Liver (tissue), 9 donors: Measurements from ENCODE around the gene EDEM1. TPM values are rescaled to one million over a fixed set of nuclear protein-coding genes. Genes with fewer than 3 reads are reported as not detected.

Experiments used
- DNase-seq: peaks from one replicate; pipeline ENCODE4 v3.0.0-alpha.2; 2017; ENCODE audit warnings: low spot score
- H3K27ac ChIP-seq, 2 donors: one replicate each; pipeline ENCODE4 v1.7.0; 2013; ENCODE audit warnings: inconsistent platforms in 2 of 2, low read length in 2 of 2, control low read depth in 1 of 2, low read depth in 1 of 2, mild to moderate bottlenecking in 1 of 2
- H3K27me3 ChIP-seq, 4 donors: one replicate each; pipeline versions ENCODE4 v1.6.1 to v1.7.0; 2013; ENCODE audit warnings: low read length in 3 of 4, inconsistent platforms in 1 of 4, mild to moderate bottlenecking in 1 of 4, moderate library complexity in 1 of 4; ENCODE audit not compliant: control insufficient read depth in 4 of 4, insufficient read depth in 4 of 4
- H3K36me3 ChIP-seq, 4 donors: one replicate each; pipeline versions ENCODE4 v1.6.1 to v1.7.0; 2013; ENCODE audit warnings: low read length in 3 of 4, mild to moderate bottlenecking in 3 of 4, low read depth in 1 of 4, moderate library complexity in 1 of 4; ENCODE audit not compliant: control insufficient read depth in 4 of 4, insufficient read depth in 3 of 4
- H3K4me1 ChIP-seq, 4 donors: one replicate each; pipeline versions ENCODE4 v1.6.1 to v1.7.0; 2013; ENCODE audit warnings: low read length in 3 of 4, mild to moderate bottlenecking in 3 of 4, moderate library complexity in 1 of 4; ENCODE audit not compliant: control insufficient read depth in 4 of 4, insufficient read depth in 4 of 4
- H3K4me3 ChIP-seq, 3 donors: one replicate each; pipeline versions ENCODE4 v1.6.1 to v1.7.0; 2013; ENCODE audit warnings: low read length in 3 of 3, control low read depth in 1 of 3, low read depth in 1 of 3, mild to moderate bottlenecking in 1 of 3
- H3K9ac ChIP-seq, 2 donors: one replicate each; pipeline ENCODE4 v1.7.0; 2013; ENCODE audit warnings: low read length in 2 of 2, mild to moderate bottlenecking in 2 of 2, moderate library complexity in 2 of 2, control low read depth in 1 of 2, low read depth in 1 of 2
- H3K9me3 ChIP-seq, 4 donors: one replicate each; pipeline versions ENCODE4 v1.6.1 to v1.7.0; 2013; ENCODE audit warnings: low read length in 3 of 4; ENCODE audit not compliant: control insufficient read depth in 4 of 4
- ATF3 ChIP-seq: IDR thresholded peaks from 2 replicates; pipeline ENCODE4 v1.6.1; 2016; ENCODE audit warnings: antibody characterized with exemption
- CTCF ChIP-seq: fragments of 150-350 bp; IDR thresholded peaks from 2 replicates; pipeline ENCODE4 v1.5.1; 2017; ENCODE audit warnings: improper control_type of control experiment, low read depth, low read length; ENCODE audit not compliant: missing input control
- EGR1 ChIP-seq, 2 donors: IDR thresholded peaks; 2 replicates each; pipeline ENCODE4 v1.6.1; 2016 to 2018; ENCODE audit warnings: antibody characterized with exemption in 2 of 2, low read depth in 2 of 2
- FOXA1 ChIP-seq: IDR thresholded peaks from 2 replicates; pipeline ENCODE4 v1.6.1; 2016; ENCODE audit warnings: antibody characterized with exemption
- FOXA2 ChIP-seq: IDR thresholded peaks from 2 replicates; pipeline ENCODE4 v1.6.1; 2016; ENCODE audit warnings: antibody characterized with exemption
- GABPA ChIP-seq, 2 donors: IDR thresholded peaks in 1 of 2; conservative IDR thresholded peaks in 1 of 2; 2 replicates each; pipeline ENCODE4 v1.6.1; 2016; ENCODE audit warnings: antibody characterized with exemption in 2 of 2, mild to moderate bottlenecking in 1 of 2, moderate library complexity in 1 of 2
- HNF4A ChIP-seq, 2 donors: conservative IDR thresholded peaks; 2 replicates each; pipeline ENCODE4 v1.6.1; 2016; ENCODE audit warnings: antibody characterized with exemption in 2 of 2, mild to moderate bottlenecking in 2 of 2
- HNF4G ChIP-seq: IDR thresholded peaks from 2 replicates; pipeline ENCODE4 v1.6.1; 2016; ENCODE audit warnings: antibody characterized with exemption
- JUND ChIP-seq, 2 donors: IDR thresholded peaks; 2 replicates each; pipeline ENCODE4 v1.6.1; 2016; ENCODE audit warnings: antibody characterized with exemption in 2 of 2
- MAX ChIP-seq: IDR thresholded peaks from 2 replicates; pipeline ENCODE4 v1.6.1; 2016; ENCODE audit warnings: antibody characterized with exemption
- RAD21 ChIP-seq, 2 donors: IDR thresholded peaks; 2 replicates each; pipeline ENCODE4 v1.6.1; 2016; ENCODE audit warnings: antibody characterized with exemption in 2 of 2, mild to moderate bottlenecking in 2 of 2
- REST ChIP-seq: IDR thresholded peaks from 2 replicates; pipeline ENCODE4 v1.6.1; 2016; ENCODE audit warnings: antibody characterized with exemption, mild to moderate bottlenecking
- RXRA ChIP-seq, 2 donors: IDR thresholded peaks; 2 replicates each; pipeline ENCODE4 v1.6.1; 2017 to 2018; ENCODE audit warnings: antibody characterized with exemption in 2 of 2, mild to moderate bottlenecking in 1 of 2
- SP1 ChIP-seq: IDR thresholded peaks from 2 replicates; pipeline ENCODE4 v1.6.1; 2018; ENCODE audit warnings: antibody characterized with exemption, mild to moderate bottlenecking
- TAF1 ChIP-seq: conservative IDR thresholded peaks from 2 replicates; pipeline ENCODE4 v1.6.1; 2016; ENCODE audit warnings: antibody characterized with exemption, mild to moderate bottlenecking
- YY1 ChIP-seq: IDR thresholded peaks from 2 replicates; pipeline ENCODE4 v1.6.1; 2016; ENCODE audit warnings: antibody characterized with exemption, mild to moderate bottlenecking
- WGBS: extraction: QIAGEN DNeasy Blood & Tissue Kit; methylation state at CpG from one replicate; pipeline ENCODE4 v1.1.7; 2013; 5-methylcytosine and 5-hydroxymethylcytosine counted together
- polyA plus RNA-seq, 2 donors: library from polyadenylated mRNA; stranded (reverse) in 1 of 2; unstranded in 1 of 2; fragments of 200-250 nt in 1 of 2; fragments of >200 nt in 1 of 2; fragmentation: Nextera tagmentation in 1 of 2; extraction: Ambion mirVana in 1 of 2; gene quantifications; one replicate each; pipeline versions ENCODE4 v1.2.1 to v1.2.3, GENCODE V29; 2013 to 2015
- total RNA-seq, 2 donors: library from RNA; depleted of rRNA; stranded (reverse); fragments of >200 nt; gene quantifications; one replicate each; pipeline ENCODE4 v1.2.3, GENCODE V29; 2014
- donor health status: healthy.
- donor health status: healthy.
- donor health status: healthy.
- donor health status: healthy.
- donor health status: healthy.

EDEM1 gene
- total and polyA plus RNA-seq, 4 donors, result 20.4 to 97.5 (median 32.9) TPM

- Histone ChIP-seq H3K27me3 (no peaks in the 10 kb centered on the region), H3K27ac (no peak overlapping the region), H3K4me3 (no peak overlapping the region), H3K4me1 (peaks cover 0 to 25% (median 21%) of the 10 kb centered on the region in 4 donors), H3K36me3 (peaks cover 1 to 27% (median 25%) of the 10 kb centered on the region in 4 donors), H3K9me3 (no peaks in the 10 kb centered on the region), H3K9ac (no peak overlapping the region)
- no peak for DNase-seq
- 86% methylated on average over 11 of the region's 11 CpGs for WGBS
- no peak for TF ChIP-seq GABPA (IDR thresholded peaks at IDR 0.05 in 1 of 2, conservative IDR thresholded peaks at IDR 0.05 in 1 of 2)
- TF ChIP-seq HNF4A (conservative IDR thresholded peaks at IDR 0.05), result no peak
- TF ChIP-seq TAF1, result no peak
- no peak for TF ChIP-seq JUND (IDR thresholded peaks at IDR 0.05)
- TF ChIP-seq EGR1 (IDR thresholded peaks at IDR 0.05; ENCODE audit: low read depth in 2 of 2), result no peak
- TF ChIP-seq FOXA2, result no peak
- TF ChIP-seq RAD21 (IDR thresholded peaks at IDR 0.05), result no peak
Measured at GRCh38 chr3:5220667-5221431, 33.3 kb downstream of the EDEM1 start.

- Histone ChIP-seq H3K9me3 (no peaks in the 10 kb centered on the region), H3K27me3 (no peaks in the 10 kb centered on the region), H3K4me3 (no peak overlapping the region), H3K27ac (no peak overlapping the region), H3K36me3 (peaks cover 0 to 18% (median 17%) of the 10 kb centered on the region in 4 donors), H3K4me1 (peaks cover 0 to 18% (median 17%) of the 10 kb centered on the region in 4 donors), H3K9ac (no peak overlapping the region)
- TF ChIP-seq MAX (no peak), EGR1 (IDR thresholded peaks at IDR 0.05; ENCODE audit: low read depth in 2 of 2) (no peak), HNF4G (no peak), YY1 (no peak), FOXA1 (no peak), GABPA (IDR thresholded peaks at IDR 0.05 in 1 of 2, conservative IDR thresholded peaks at IDR 0.05 in 1 of 2) (no peak), HNF4A (conservative IDR thresholded peaks at IDR 0.05) (no peak), RXRA (IDR thresholded peaks at IDR 0.05) (no peak), SP1 (no peak), JUND (IDR thresholded peaks at IDR 0.05) (no peak)
- no peak for DNase-seq
- WGBS, result 49% methylated on average over 6 of the region's 6 CpGs
Measured at GRCh38 chr3:5221701-5222100, 34.2 kb downstream of the EDEM1 start.

GRCh38 chr3:5222283-5223005 is 34.9 kb downstream of the EDEM1 start:
- peaks cover 0 to 11% (median 11%) of the 10 kb centered on the region in 4 donors for H3K4me1 ChIP-seq
- 78% methylated on average over 13 of the region's 13 CpGs for WGBS

More at GRCh38 chr3:5222283-5223005, 34.9 kb downstream of the EDEM1 start:
- Histone ChIP-seq H3K9me3 (no peaks in the 10 kb centered on the region), H3K27ac (no peak overlapping the region), H3K27me3 (no peaks in the 10 kb centered on the region), H3K4me3 (no peak overlapping the region), H3K9ac (no peak overlapping the region), H3K36me3 (peaks cover 0 to 12% (median 10%) of the 10 kb centered on the region in 4 donors)
- TF ChIP-seq ATF3 (no peak), GABPA (IDR thresholded peaks at IDR 0.05 in 1 of 2, conservative IDR thresholded peaks at IDR 0.05 in 1 of 2) (no peak), RXRA (IDR thresholded peaks at IDR 0.05) (no peak), YY1 (no peak), MAX (no peak), HNF4G (no peak), REST (no peak), FOXA2 (no peak), HNF4A (conservative IDR thresholded peaks at IDR 0.05) (no peak), JUND (IDR thresholded peaks at IDR 0.05) (no peak), SP1 (no peak), TAF1 (no peak), CTCF (no peak)
- no peak for DNase-seq
